ENCODE data around the gene HDAC10.
A peak's percentile ranks its signal among the peaks of the same experiment; 100 is the strongest.

Gene HDAC10

GRCh38 chr22:50248196-50249081, 2.6 kb downstream of the HDAC10 start:
- no peaks in the 10 kb centered on the region for H3K36me3 ChIP-seq (ENCODE audit: insufficient read depth, low read length)
- no peak overlapping the region for H3K9ac ChIP-seq (ENCODE audit: low read depth, low read length)
- H3K4me1 ChIP-seq (ENCODE audit: insufficient read depth, low read length), result no peaks in the 10 kb centered on the region
- H3K9me3 ChIP-seq (ENCODE audit: control insufficient read depth, insufficient read depth, low read length), result no peaks in the 10 kb centered on the region

GRCh38 chr22:50247748-50248147, 3.3 kb downstream of the HDAC10 start:
- H3K9me3 ChIP-seq (ENCODE audit: control insufficient read depth, insufficient read depth, low read length), result no peaks in the 10 kb centered on the region
- H3K36me3 ChIP-seq (ENCODE audit: insufficient read depth, low read length), result no peaks in the 10 kb centered on the region
- no peaks in the 10 kb centered on the region for H3K4me1 ChIP-seq (ENCODE audit: insufficient read depth, low read length)
- H3K9ac ChIP-seq (ENCODE audit: low read depth, low read length), result no peak overlapping the region

- H3K4me1 ChIP-seq (ENCODE audit: insufficient read depth, low read length), result no peaks in the 10 kb centered on the region
- no peak overlapping the region for H3K9ac ChIP-seq (ENCODE audit: low read depth, low read length)
- H3K36me3 ChIP-seq (ENCODE audit: insufficient read depth, low read length), result no peaks in the 10 kb centered on the region
- H3K9me3 ChIP-seq (ENCODE audit: control insufficient read depth, insufficient read depth, low read length), result no peaks in the 10 kb centered on the region
These were observed 4.6 kb downstream of the HDAC10 start for GRCh38 chr22:50246242-50247175.

DNA sequence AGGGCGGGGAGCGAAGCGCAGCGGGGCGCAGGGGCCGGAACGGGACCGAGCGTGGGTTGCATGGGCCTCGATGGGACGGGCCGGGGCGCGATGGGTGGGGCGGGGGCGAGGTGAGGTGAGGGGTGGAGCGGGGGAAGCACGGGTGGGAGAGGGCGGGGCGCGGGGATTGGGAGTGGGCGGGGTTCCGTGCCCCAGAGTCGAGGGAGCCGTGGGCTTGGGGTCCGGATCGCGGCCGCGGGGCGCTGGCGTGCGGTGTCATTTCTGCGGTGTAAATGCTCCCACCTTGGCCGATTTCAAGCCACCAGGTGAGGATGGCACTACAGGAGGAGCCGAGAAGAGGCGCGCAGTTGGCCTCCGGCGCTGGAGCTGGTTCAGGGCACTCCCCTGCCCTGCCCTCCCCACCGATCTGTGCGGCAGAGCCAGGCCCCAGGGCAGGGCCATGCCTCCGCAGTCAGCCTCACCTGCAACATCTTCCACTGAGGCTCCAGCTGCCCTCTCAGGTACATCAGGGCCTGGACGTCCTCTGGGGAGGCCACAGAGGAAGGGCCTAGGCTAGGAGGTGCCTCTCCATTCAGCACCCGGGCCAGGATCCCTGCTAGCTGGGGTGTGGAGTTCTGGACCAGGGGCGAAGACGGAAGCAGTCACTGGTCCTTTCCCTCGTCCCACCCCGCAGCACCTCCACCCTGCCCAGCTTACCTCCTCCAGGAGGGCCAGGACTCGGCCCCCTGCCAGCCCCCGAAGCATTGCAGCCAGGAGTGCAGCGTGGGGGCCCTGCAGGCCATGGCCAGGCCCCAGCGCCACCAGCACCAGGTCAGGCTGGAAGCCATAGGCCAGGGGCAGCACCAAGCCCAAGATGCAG, 5.6 kb downstream of the HDAC10 start:
- 0 out of 2 replicates have a peak, but pooled peaks cover under 1% of the 10 kb centered on the region for H3K36me3 ChIP-seq (ENCODE audit: insufficient read depth, low read length)
- H3K4me1 ChIP-seq (ENCODE audit: insufficient read depth, low read length), result no peaks in the 10 kb centered on the region
- H3K9ac ChIP-seq (ENCODE audit: low read depth, low read length), result peak overlapping the region; percentile 100
- H3K9me3 ChIP-seq (ENCODE audit: control insufficient read depth, insufficient read depth, low read length), result no peaks in the 10 kb centered on the region

GRCh38 chr22:50244420-50245213, 6.4 kb downstream of the HDAC10 start, which contains the start of gene TUBGCP6:
TSS of gene TUBGCP6 (minus strand) at chr22:50245023. CDS start at chr22:50244459, 564 bp downstream.
- peak within 1 kb of the TSS; percentile 100 for H3K9ac ChIP-seq (ENCODE audit: low read depth, low read length)

GRCh38 chr22:50243685-50244419, 7.2 kb downstream of the HDAC10 start:
- no peaks in the 10 kb centered on the region for H3K4me1 ChIP-seq (ENCODE audit: insufficient read depth, low read length)
- H3K36me3 ChIP-seq (ENCODE audit: insufficient read depth, low read length), result 0 out of 2 replicates have a peak, but pooled peaks cover 4% of the 10 kb centered on the region
- no peaks in the 10 kb centered on the region for H3K9me3 ChIP-seq (ENCODE audit: control insufficient read depth, insufficient read depth, low read length)
- H3K9ac ChIP-seq (ENCODE audit: low read depth, low read length), result peak overlapping the region; percentile 100

More at GRCh38 chr22:50244420-50245213, 6.4 kb downstream of the HDAC10 start, which contains the start of gene TUBGCP6:
- no peaks in the 10 kb centered on the region for H3K4me1 ChIP-seq (ENCODE audit: insufficient read depth, low read length)
- H3K36me3 ChIP-seq (ENCODE audit: insufficient read depth, low read length), result 0 out of 2 replicates have a peak, but pooled peaks cover 4% of the 10 kb centered on the region
- no peaks in the 10 kb centered on the region for H3K9me3 ChIP-seq (ENCODE audit: control insufficient read depth, insufficient read depth, low read length)

DNA sequence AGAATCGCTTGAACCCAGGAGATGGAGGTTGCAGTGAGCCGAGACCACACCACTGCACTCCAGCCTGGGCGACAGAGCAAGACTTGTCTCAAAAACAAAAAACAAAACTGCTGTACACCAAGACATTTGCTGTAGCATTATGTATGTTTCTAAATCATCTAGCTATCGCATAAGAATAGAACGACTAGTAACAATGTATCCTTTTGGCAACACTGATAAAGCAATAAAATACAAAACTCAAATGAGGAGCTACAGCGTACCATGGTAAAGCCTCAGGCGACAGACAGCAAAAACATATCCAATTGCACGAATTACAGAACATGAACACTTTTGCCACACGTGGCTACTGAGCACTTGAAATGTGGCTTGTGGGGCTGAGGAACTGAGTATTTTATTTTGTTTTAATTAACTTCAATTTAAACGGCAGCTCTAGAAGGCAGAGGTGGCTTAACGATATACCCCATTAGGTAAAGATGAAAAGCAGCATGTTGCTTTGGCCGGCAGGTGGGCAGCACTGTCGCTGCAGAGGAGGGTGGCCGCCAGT, 8.6 kb downstream of the HDAC10 start:
- no peak overlapping the region; the same call in 1 of the 2 replicates for H3K9ac ChIP-seq (ENCODE audit: low read depth, low read length)
- 0 out of 2 replicates have a peak, but pooled peaks cover 4% of the 10 kb centered on the region for H3K36me3 ChIP-seq (ENCODE audit: insufficient read depth, low read length)
- no peaks in the 10 kb centered on the region for H3K4me1 ChIP-seq (ENCODE audit: insufficient read depth, low read length)
- no peaks in the 10 kb centered on the region for H3K9me3 ChIP-seq (ENCODE audit: control insufficient read depth, insufficient read depth, low read length)

GRCh38 chr22:50238755-50239154, 12.3 kb downstream of the HDAC10 start:
- H3K36me3 ChIP-seq (ENCODE audit: insufficient read depth, low read length), result 0 out of 2 replicates have a peak, but pooled peaks cover 4% of the 10 kb centered on the region
- no peaks in the 10 kb centered on the region for H3K9me3 ChIP-seq (ENCODE audit: control insufficient read depth, insufficient read depth, low read length)
- H3K4me1 ChIP-seq (ENCODE audit: insufficient read depth, low read length), result no peaks in the 10 kb centered on the region
- no peak overlapping the region for H3K9ac ChIP-seq (ENCODE audit: low read depth, low read length)

- Histone ChIP-seq H3K36me3 (ENCODE audit: insufficient read depth, low read length) (0 out of 2 replicates have a peak, but pooled peaks cover 4% of the 10 kb centered on the region), H3K9me3 (ENCODE audit: control insufficient read depth, insufficient read depth, low read length) (no peaks in the 10 kb centered on the region), H3K4me1 (ENCODE audit: insufficient read depth, low read length) (no peaks in the 10 kb centered on the region), H3K9ac (ENCODE audit: low read depth, low read length) (no peak overlapping the region)
These were observed 14.2 kb downstream of the HDAC10 start for GRCh38 chr22:50236731-50237409.

- no peaks in the 10 kb centered on the region for H3K9me3 ChIP-seq (ENCODE audit: control insufficient read depth, insufficient read depth, low read length)
These were observed 17.8 kb downstream of the HDAC10 start for GRCh38 chr22:50233223-50233622.

GRCh38 chr22:50232481-50233151, 18.4 kb downstream of the HDAC10 start:
- no peaks in the 10 kb centered on the region for H3K9me3 ChIP-seq (ENCODE audit: control insufficient read depth, insufficient read depth, low read length)
- H3K9ac ChIP-seq (ENCODE audit: low read depth, low read length), result no peak overlapping the region
- H3K36me3 ChIP-seq (ENCODE audit: insufficient read depth, low read length), result no peaks in the 10 kb centered on the region
- H3K4me1 ChIP-seq (ENCODE audit: insufficient read depth, low read length), result no peaks in the 10 kb centered on the region

More at GRCh38 chr22:50233223-50233622, 17.8 kb downstream of the HDAC10 start:
- Histone ChIP-seq H3K4me1 (ENCODE audit: insufficient read depth, low read length) (no peaks in the 10 kb centered on the region), H3K36me3 (ENCODE audit: insufficient read depth, low read length) (no peaks in the 10 kb centered on the region), H3K9ac (ENCODE audit: low read depth, low read length) (no peak overlapping the region)

All from ES-I3 (cell line).